Vagina (tissue), 2 donors: Measurements from ENCODE around the gene IGFBP5.

ENCODE experiments used
- POLR2A ChIP-seq, 2 donors: fragments of 450-650 bp; IDR thresholded peaks; one replicate each; pipeline ENCODE4 v1.6.1; 2017; ENCODE audit warnings: antibody characterized with exemption in 2 of 2, mild to moderate bottlenecking in 2 of 2, moderate library complexity in 2 of 2
- TF ChIP-seq, protein P1 (sequence below), 3 experiments: fragments of 450-650 bp in 2 of 3; fragments of 200-600 bp in 1 of 3; sonication (generic) in 1 of 3; IDR thresholded peaks; one replicate each; pipeline ENCODE4 v1.5.1; 2017 to 2019; ENCODE audit warnings: antibody characterized with exemption in 3 of 3, mild to moderate bottlenecking in 2 of 3, moderate library complexity in 2 of 3

- TF ChIP-seq, protein P1, sequence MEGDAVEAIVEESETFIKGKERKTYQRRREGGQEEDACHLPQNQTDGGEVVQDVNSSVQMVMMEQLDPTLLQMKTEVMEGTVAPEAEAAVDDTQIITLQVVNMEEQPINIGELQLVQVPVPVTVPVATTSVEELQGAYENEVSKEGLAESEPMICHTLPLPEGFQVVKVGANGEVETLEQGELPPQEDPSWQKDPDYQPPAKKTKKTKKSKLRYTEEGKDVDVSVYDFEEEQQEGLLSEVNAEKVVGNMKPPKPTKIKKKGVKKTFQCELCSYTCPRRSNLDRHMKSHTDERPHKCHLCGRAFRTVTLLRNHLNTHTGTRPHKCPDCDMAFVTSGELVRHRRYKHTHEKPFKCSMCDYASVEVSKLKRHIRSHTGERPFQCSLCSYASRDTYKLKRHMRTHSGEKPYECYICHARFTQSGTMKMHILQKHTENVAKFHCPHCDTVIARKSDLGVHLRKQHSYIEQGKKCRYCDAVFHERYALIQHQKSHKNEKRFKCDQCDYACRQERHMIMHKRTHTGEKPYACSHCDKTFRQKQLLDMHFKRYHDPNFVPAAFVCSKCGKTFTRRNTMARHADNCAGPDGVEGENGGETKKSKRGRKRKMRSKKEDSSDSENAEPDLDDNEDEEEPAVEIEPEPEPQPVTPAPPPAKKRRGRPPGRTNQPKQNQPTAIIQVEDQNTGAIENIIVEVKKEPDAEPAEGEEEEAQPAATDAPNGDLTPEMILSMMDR (IDR thresholded peaks at IDR 0.05): no peak
- TF ChIP-seq POLR2A (IDR thresholded peaks at IDR 0.05): no peak
Measured at GRCh38 chr2:216679658-216680024, 15.7 kb downstream of the IGFBP5 start.
